Hematopoietic multipotent progenitor cell treated with erythropoietin and hydrocortisone succinate and interleukin-3 and kit ligand, for 15 days (in vitro differentiated cells): ENCODE data around the gene RIPK4.
"Not testable (repeated sequence)": the region's sequence is repeated elsewhere in the genome, so short reads cannot be mapped to it uniquely, and the experiment has no call there.

Experiments used
- DNase-seq: peaks from one replicate; pipeline ENCODE4 v3.0.0-alpha.2; 2015; ENCODE audit warnings: low spot score

RIPK4 gene

GRCh38 chr21:41737651-41738324 lies 29.1 kb downstream of the RIPK4 start:
- DNase-seq, result no peak

- DNase-seq, result no peak
These were observed 30.4 kb downstream of the RIPK4 start for GRCh38 chr21:41736423-41736822.

DNA sequence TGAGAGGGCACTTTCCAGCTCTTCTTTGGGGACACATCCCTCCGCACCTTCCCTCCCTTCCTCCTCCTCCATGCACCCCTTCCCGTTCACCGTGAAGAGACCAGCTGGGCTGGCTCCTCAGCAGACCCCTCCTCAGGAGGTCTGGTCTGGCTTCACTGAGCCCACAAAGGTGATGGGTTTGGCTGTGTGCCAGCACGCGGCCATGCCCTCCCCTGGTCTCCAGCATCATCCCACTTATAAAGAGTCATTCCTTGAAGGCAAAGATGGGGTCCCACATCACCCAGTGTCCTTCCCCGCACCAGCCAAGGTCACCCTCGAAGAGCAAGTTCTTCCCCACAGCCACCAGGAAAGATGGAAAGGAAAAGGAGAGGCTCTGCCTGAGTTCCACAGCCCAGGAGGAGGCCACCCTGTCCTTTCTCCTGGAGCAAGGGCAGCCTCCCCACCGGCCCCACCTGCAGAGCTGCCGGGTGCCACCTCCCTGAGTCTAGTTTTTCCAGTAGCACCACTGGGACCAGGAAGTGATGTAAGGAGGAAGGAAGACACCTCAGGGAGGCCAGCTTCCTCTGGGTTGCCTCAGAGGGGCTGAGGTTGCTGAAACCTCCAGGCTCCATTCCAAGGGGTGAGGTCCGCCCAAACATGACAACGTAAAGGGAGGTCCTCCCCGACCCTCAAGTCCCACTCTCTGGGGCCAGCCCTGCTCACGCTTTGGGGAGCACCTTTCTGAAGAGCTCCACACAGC lies 32.7 kb downstream of the RIPK4 start:
- DNase-seq, result no peak

DNA sequence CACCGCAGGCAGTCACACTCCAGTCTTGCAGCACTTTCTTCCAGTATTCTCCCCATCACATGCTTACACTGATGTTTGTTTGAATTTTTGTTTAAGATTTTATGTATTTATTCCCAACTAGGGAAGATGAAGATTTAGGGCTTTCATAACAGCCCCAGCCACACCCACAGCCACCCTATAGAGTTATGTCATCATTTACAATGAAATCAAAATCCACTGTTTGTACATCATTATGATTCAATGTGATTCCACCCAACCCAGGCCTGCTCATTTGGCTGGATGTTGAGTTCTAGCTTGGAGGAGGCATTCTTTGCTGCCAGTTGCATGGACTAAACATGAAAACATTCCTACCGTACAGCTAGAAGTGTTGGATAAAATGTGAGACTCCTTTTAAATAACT lies 35.8 kb downstream of the RIPK4 start:
- DNase-seq, result no peak

GRCh38 chr21:41730367-41730765 lies 36.5 kb downstream of the RIPK4 start:
- DNase-seq, result no peak

- DNase-seq, result no peak
These were observed 37.0 kb downstream of the RIPK4 start for GRCh38 chr21:41729701-41730366.

DNA sequence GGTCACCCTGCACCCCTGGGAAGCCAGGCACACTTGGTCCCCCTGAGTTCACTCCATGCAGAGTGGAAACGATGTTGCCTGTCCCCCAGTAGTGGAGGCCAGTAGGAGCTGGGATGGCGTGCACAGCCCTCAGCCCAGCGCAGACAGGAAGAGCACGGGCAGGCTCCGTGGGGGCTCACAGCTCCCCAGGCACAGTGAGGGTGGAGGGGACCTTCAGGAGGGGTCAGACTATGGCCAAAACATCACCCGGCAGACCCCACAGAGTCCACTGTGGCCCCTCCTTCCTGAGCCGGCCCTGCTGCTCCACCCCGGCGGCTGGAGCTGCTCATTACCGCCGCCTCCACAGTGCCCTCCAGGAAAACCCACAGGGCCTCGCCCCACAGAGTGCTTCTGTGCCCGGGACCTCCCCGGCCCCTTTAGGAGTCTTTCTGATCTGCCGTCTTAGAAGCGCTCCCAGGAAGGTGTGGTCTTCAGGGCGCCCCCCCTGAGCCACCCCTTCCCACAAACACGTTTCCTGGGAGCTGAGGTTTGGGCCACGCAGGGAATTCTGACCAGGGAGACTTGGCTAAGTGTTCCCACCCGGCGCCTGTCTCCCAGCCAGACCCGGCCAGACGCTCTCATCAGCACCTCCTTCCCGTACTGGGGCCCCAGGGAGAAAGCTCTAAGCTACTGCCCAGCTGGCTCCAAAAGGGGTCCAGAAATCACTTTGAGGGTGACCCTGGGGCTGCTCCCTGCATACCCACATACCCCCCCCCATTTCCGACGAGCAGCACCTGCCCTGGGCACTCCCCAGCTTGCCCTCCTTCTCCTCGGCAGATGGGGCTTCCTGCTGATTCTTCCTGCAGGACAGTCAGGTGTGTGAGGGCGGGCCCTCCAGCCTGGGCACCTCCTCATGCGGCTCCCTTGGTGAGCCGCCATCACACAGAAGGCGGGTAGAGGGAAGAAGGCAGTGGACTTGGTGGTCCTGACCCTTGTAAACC lies 38.8 kb downstream of the RIPK4 start:
- no peak for DNase-seq

DNA sequence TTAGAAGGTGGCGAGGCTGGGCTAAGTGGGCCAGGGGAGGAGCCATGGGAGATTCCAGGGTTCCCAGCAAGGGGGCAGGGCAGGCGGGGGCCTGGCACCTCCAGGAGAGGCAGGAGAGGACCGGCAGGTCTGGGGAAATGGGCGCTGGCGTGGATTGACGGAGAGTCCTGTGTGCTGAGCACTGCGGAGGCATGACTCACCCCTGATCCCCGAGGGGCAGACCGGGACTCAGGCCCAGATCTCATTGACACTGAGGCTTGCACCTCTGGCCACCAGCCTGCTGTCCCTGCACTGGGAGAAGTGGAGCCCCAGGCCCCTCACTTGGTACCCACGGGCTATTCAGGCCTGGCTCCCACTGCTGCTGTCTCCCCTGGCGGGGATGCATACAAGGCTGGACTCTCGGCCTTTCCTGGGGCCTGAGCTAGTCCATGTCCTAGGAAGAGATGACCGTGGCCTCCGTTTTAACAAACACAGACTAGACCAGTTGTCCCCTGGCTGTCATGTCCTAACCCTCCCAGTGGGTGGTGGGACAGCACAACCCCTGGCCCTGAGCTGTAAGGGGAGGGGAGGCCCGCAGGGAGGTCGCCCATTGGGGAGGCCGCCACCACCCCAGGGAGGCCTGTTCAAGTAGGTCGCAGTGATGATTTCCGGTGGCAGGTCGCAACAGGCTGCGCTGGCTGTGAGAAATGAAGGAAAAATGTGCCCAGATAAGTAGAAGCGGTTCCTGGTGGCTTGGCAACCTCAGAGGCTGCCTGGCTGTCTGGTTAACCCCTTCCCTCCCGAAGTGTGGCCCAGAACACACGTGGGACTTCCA lies 39.7 kb downstream of the RIPK4 start:
- no peak for DNase-seq

- DNase-seq, result no peak
These were observed 40.3 kb downstream of the RIPK4 start for GRCh38 chr21:41726630-41726969.

DNA sequence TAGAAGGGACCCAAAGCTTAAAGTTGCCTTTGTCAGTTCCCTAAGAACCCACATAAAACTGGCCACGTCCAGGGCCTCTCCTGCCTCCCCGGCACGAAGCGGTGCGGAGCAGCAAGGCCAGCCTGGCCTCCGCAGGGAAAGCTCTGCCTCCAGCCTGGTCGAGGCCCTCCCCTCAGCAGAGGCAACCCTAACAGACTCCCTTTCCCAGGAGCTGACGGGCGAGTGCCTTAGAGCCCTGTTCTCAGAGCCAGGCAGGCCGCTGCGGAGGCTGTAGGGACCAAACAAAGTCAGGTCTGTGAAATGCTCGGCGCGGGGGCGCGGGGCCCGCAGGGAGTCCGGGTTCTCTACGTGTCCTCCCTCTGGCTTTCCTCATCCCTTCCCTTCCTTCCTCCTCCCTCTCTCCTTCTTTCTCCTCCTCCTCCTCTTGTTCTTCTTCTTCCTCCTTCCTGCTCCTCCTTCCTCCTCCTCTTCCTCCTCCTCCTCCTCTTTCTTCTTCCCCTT lies 40.7 kb downstream of the RIPK4 start:
- DNase-seq, result no peak

DNA sequence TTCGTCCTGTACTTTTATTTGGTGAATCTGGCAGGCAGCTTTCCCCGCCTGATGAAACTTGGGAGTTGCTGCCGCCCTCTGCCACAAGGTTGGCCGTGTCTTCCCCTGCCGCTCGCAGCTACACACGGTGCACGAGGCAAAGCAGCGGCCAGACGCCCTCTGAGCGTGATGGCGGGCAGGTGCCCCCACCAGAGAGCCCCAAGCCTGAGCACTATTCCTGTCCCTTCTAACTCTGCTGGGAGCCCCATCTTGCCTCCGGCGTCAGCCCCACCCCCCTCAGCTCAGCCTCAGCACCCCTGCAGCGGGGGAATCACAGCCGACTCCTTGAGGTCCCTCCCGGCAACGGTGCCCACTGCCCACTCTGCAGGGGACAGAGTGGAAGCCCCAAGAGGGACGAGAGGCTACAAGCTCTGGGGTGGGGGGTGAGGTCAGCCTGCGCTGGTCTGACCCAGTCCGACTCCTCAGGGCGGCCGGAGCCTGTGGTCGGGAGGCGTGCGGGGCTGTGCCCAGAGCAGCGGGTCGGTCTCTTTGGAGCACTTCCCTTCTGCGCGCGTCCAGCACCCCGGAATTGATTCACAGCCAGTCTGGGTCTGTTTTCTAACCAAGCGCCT lies 41.3 kb downstream of the RIPK4 start:
- DNase-seq, result no peak

DNA sequence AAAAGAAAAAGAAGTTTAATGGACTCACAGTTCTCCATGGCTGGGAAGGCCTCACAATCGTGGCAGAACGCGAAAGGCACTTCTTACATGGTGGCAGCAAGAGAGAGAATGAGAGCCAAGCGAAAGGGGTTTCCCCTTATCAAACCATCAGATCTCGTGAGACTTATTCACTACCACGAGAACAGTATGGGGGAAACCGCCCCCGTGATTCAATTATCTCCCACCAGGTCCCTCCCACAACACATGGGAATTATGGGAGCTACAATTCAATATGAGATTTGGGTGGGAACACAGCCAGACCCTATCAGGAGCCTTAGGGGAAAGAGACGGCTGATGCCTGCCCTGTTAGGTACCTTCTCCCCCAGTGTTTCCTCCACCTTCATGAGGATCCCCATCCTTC lies 43.0 kb downstream of the RIPK4 start:
- DNase-seq, result not testable (repeated sequence)

GRCh38 chr21:41722052-41723018 lies 44.5 kb downstream of the RIPK4 start:
- no peak for DNase-seq

DNA sequence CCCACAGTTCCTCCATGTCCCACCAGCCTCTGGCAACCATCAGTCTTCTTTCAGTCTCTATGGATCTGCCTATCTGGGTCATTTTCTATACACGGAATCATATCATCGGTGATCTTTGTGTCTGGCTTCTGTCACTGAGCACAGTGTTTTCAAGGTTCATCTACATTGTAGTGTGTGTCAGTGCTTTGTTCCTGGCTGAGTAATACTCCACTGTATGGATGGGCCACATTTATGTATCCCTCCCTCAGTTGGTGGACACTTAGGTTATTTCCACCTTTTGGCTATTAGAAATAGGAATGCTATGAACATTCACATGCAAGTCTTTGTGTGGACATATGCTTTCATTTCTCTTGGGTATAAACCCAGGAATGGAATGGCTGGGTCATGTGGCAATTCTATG lies 46.6 kb downstream of the RIPK4 start:
- DNase-seq, result no peak

- no peak for DNase-seq
These were observed 47.2 kb downstream of the RIPK4 start for GRCh38 chr21:41719691-41720090.

- no peak for DNase-seq
These were observed 49.1 kb downstream of the RIPK4 start for GRCh38 chr21:41717573-41718330.

- no peak for DNase-seq
These were observed 50.1 kb downstream of the RIPK4 start for GRCh38 chr21:41716751-41717150.

DNA sequence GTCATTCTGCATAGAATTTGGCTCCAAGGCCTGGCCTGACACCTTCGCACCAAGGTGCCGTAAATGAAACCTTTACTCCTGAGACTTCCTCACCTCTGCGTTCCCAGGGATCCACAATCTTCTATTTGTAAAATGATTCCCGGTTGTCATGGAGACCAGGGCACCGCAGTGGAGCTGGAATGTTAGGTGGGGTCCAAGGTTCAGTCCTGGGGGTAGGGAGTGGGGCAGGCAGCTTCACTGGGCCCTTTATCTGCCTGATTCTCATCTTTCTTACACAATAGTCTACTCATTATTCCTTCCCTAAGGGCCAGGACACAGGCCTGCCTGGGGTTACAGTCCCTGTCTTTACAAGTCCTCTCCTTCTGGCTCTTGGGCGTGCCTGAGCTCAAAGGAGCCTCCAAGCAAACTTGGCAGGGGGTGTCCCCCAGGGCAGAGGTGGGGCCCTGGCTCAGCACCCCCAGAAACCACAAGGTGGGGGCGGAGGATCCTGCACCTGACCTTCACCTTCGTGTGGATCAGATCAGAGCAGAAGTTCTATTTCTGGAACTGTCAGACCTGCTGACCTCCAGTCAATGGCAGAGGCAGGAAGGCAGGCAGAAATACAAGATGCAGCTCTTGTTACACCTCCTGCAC lies 51.1 kb downstream of the RIPK4 start:
- DNase-seq, result no peak
